H1 (cell line): ENCODE data around the gene CEND1. TPM values are rescaled to one million over a fixed set of nuclear protein-coding genes. Genes with fewer than 3 reads are reported as not detected.

Source experiments
- JUN ChIP-seq: IDR thresholded peaks from 2 replicates; pipeline ENCODE4 v1.6.1; 2011; ENCODE audit warnings: low read depth, mild to moderate bottlenecking, improper control_type of control experiment, low read length
- RBBP5 ChIP-seq: IDR thresholded peaks from 2 replicates; pipeline ENCODE4 v1.7.1; 2012; ENCODE audit warnings: low read depth, mild to moderate bottlenecking, inconsistent platforms, low read length, moderate library complexity, borderline replicate concordance
- SIRT6 ChIP-seq: IDR thresholded peaks from one replicate; pipeline ENCODE4 v1.7.1; 2012; ENCODE audit warnings: low read length, inconsistent platforms
- TAF1 ChIP-seq: IDR thresholded peaks from 2 replicates; pipeline ENCODE4 v1.6.1; 2011; ENCODE audit warnings: mild to moderate bottlenecking, low read depth, low read length
- TCF12 ChIP-seq: IDR thresholded peaks from 2 replicates; pipeline ENCODE4 v1.6.1; 2011; ENCODE audit warnings: low read depth, mild to moderate bottlenecking, low read length
- polyA plus RNA-seq, 7 experiments: library from polyadenylated mRNA; depleted of rRNA in 3 of 7; stranded (reverse) in 5 of 7; unstranded in 2 of 7; fragments of >200 nt in 5 of 7; fragments of 200-250 nt in 2 of 7; gene quantifications; 1 replicate in 5 of 7; 2 replicates in 1 of 7; 4 replicates in 1 of 7; pipeline versions ENCODE4 v1.2.1 to v1.2.3, GENCODE V29; 2011 to 2013; ENCODE audit warnings: missing spikeins in 2 of 7, mixed read lengths in 2 of 7
- total RNA-seq: library from RNA; stranded (reverse); fragmentation: NEBNext Ultra II Directional; extraction: Animal tissue kit (Norgen Biotek cat#: 25700); gene quantifications from 2 replicates; pipeline ENCODE4 v1.2.1, GENCODE V29; 2021

The CEND1 gene
- total and polyA plus RNA-seq, 2 of the 8 experiments (the other 6 are each of a cell fraction or from before 2014, with no cell fraction given): 0.82 to 5.0 TPM

DNA sequence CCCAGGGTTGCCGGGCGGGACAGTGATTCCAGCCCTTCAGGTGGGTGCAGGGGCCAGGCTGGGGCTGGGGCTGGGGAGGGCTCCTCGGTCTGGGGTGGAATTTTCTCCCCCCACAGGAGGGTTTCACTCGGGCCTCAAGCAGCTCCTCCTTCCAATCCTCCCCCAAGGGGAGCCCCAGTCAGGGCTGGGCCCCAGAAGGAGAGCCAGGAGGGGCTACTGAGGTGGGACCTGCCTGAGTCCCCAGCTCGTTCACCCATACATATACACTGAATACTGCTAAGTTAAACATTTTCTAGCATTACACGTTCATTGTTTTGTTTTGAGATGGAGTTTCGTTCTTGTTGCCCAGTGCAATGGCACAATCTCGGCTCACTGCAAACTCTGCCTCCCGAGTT, 36.3 kb upstream of the CEND1 start (continued):
- TF ChIP-seq JUN (no peak), TAF1 (no peak), TCF12 (no peak), SIRT6 (no peak), RBBP5 (no peak)
